WI38 (cell line): ENCODE results near the gene CDC26.
"Not testable (repeated sequence)": the region's sequence is repeated elsewhere in the genome, so short reads cannot be mapped to it uniquely, and the experiment has no call there.

Experiments
- H3K4me3 ChIP-seq: 2 replicates; pipeline ENCODE4 v1.5.1; 2011; ENCODE audit warnings: low read depth, mild to moderate bottlenecking, control low read depth, low read length
- CTCF ChIP-seq: IDR thresholded peaks from 2 replicates; pipeline ENCODE4 v1.5.1; 2012; ENCODE audit warnings: low read depth, mild to moderate bottlenecking, control low read depth, low read length

The CDC26 gene

GRCh38 chr9:113250807-113251206 is 24.6 kb downstream of the CDC26 start:
- no peak for TF ChIP-seq CTCF
- no peak overlapping the region for H3K4me3 ChIP-seq

- not testable (repeated sequence) for H3K4me3 ChIP-seq
Observed at GRCh38 chr9:113249661-113250060, 25.7 kb downstream of the CDC26 start.

GRCh38 chr9:113247640-113248039 is 27.7 kb downstream of the CDC26 start:
- H3K4me3 ChIP-seq = no peak overlapping the region
- TF ChIP-seq CTCF = no peak

GRCh38 chr9:113246928-113247327 is 28.4 kb downstream of the CDC26 start:
- TF ChIP-seq CTCF = no peak
- H3K4me3 ChIP-seq = no peak overlapping the region

- TF ChIP-seq CTCF = no peak
- no peak overlapping the region for H3K4me3 ChIP-seq
Observed at GRCh38 chr9:113245894-113246293, 29.5 kb downstream of the CDC26 start.

GRCh38 chr9:113244556-113244955 is 30.8 kb downstream of the CDC26 start:
- H3K4me3 ChIP-seq = no peak overlapping the region
- no peak for TF ChIP-seq CTCF

GRCh38 chr9:113241161-113241560 is 34.2 kb downstream of the CDC26 start:
- no peak overlapping the region for H3K4me3 ChIP-seq
- TF ChIP-seq CTCF = no peak

- H3K4me3 ChIP-seq = no peak overlapping the region
- TF ChIP-seq CTCF = no peak
Observed at GRCh38 chr9:113238859-113239232, 36.5 kb downstream of the CDC26 start.
